ENCODE data around the gene RAB34. TPM values are rescaled to one million over a fixed set of nuclear protein-coding genes. Genes with fewer than 3 reads are reported as not detected.

Gene RAB34
- total and polyA plus RNA-seq, 9 of the 15 experiments (the other 6 are each of a cell fraction or from before 2014, with no cell fraction given) = 0.07 to 3.8 (median 0.46) TPM; not detected in 1

- TF ChIP-seq ZBTB5 (IDR thresholded peaks at IDR 0.05) (no peak), U2AF2 (optimal IDR thresholded peaks at IDR 0.05; ENCODE audit: low read depth, low read length) (no peak), ZNF408 (CRISPR knock-in tag; IDR thresholded peaks at IDR 0.05; ENCODE audit: low read depth) (no peak), ZKSCAN1 (IDR thresholded peaks at IDR 0.05; ENCODE audit: low read depth, low read length) (no peak), CEBPB (tag; IDR thresholded peaks at IDR 0.05) (no peak), HDAC8 (tag; IDR thresholded peaks at IDR 0.05) (no peak), HNRNPL (IDR thresholded peaks at IDR 0.05; ENCODE audit: low read depth, low read length) (no peak), KAT7 (CRISPR knock-in tag; IDR thresholded peaks at IDR 0.05; ENCODE audit: borderline replicate concordance) (peak; percentile 62; the same call in 1 of the 2 replicates), REST (IDR thresholded peaks at IDR 0.05; ENCODE audit: borderline replicate concordance) (no peak), REST (CRISPR knock-in tag; IDR thresholded peaks at IDR 0.05; ENCODE audit: low read depth) (no peak; the same call in 1 of the 2 replicates), HOMEZ (CRISPR knock-in tag; IDR thresholded peaks at IDR 0.05) (no peak), HSF4 (CRISPR knock-in tag; IDR thresholded peaks at IDR 0.05; ENCODE audit: borderline replicate concordance) (no peak), NFIX (CRISPR knock-in tag; IDR thresholded peaks at IDR 0.05; ENCODE audit: low read depth) (no peak)
- TF ChIP-seq, protein P1, sequence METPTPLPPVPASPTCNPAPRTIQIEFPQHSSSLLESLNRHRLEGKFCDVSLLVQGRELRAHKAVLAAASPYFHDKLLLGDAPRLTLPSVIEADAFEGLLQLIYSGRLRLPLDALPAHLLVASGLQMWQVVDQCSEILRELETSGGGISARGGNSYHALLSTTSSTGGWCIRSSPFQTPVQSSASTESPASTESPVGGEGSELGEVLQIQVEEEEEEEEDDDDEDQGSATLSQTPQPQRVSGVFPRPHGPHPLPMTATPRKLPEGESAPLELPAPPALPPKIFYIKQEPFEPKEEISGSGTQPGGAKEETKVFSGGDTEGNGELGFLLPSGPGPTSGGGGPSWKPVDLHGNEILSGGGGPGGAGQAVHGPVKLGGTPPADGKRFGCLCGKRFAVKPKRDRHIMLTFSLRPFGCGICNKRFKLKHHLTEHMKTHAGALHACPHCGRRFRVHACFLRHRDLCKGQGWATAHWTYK (CRISPR knock-in tag; IDR thresholded peaks at IDR 0.05) = no peak
Measured at GRCh38 chr17:28744104-28744971, 26.7 kb upstream of the RAB34 start (continued).
